ENCODE measurements around the gene RC3H1. TPM values are rescaled to one million over a fixed set of nuclear protein-coding genes. Genes with fewer than 3 reads are reported as not detected.

Gene RC3H1
- total and polyA plus RNA-seq, 9 of the 15 experiments (the other 6 are each of a cell fraction or from before 2014, with no cell fraction given), result 2.4 to 31.7 (median 12.4) TPM

DNA sequence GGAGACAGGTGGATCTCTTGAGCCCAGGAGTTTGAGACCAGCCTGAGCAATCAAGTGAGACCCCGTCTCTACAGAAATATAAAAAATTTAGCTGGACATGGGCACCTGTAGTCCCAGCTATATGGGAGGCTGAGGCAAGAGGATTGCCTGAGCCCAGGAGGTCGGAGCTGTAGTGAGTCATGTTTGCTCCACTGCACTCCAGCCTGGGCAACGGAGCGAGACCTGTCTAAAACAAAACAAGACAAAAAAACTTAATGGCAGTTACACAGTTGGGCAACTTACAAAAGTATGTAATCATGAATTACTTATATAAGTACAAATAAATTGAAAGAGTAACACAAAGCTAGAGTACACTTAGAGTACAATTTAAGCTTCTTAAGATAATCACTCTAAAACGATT lies 25.2 kb downstream of the RC3H1 start:
- DNase-seq (ENCODE audit: extremely low read depth in 1 of 4, low spot score in 3 of 4) (no peak), FAIRE-seq (no peak), ATAC-seq (no peak)
- H3K27me3 ChIP-seq (ENCODE audit: control insufficient read depth in 2 of 2, insufficient read depth in 2 of 2, low read length in 2 of 2), result no peaks in the 10 kb centered on the region
- H4K20me1 ChIP-seq (replicated peaks; ENCODE audit: control insufficient read depth, insufficient read depth, low read length), result no peaks in the 10 kb centered on the region; the same call in 1 of the 2 replicates
- H3K9me3 ChIP-seq (replicated peaks; ENCODE audit: control insufficient read depth, insufficient read depth, low read depth, low read length), result no peaks in the 10 kb centered on the region
- no peak overlapping the region for H3K9ac ChIP-seq (ENCODE audit: insufficient read depth in 1 of 2, low read depth in 2 of 2, low read length in 2 of 2)
- POLR2A ChIA-PET, result interaction anchor here (0.8 to 1.5 kb wide), 2 partner anchors 8 to 25 kb away, joined by 4 read pairs; partner anchors contain the start of gene RC3H1
- in situ Hi-C loops (cut with MboI), result no loop called here
- WGBS (ENCODE audit: insufficient coverage, low coverage, missing lambda C conversion rate), result 91% methylated on average over 5 of the region's 5 CpGs
- no peak overlapping the region for H3K27ac ChIP-seq (ENCODE audit: extremely low read depth, low read depth, low read length)
- no peak overlapping the region for H2AFZ ChIP-seq (ENCODE audit: low read depth, low read length)
- H3K4me1 ChIP-seq (replicated peaks in 1 of 2; ENCODE audit: control insufficient read depth in 2 of 2, insufficient read depth in 2 of 2, low read length in 2 of 2), result peaks cover 0 to 3% of the 10 kb centered on the region in 2 experiments; a peak in 1 of 5 replicates
- BruUV-seq (replicated peaks), result no TSS peak
- CTCF ChIA-PET (ENCODE audit: low intra/inter-chr PET ratio), result no interaction called here
- intact Hi-C loops (cut with micrococcal nuclease), result no loop called here
- H3K9me1 ChIP-seq (ENCODE audit: control insufficient read depth, insufficient read depth, low read length), result no peaks in the 10 kb centered on the region
- H3K79me2 ChIP-seq (ENCODE audit: control insufficient read depth, insufficient read depth, low read length), result peaks cover 80% of the 10 kb centered on the region
- no peak overlapping the region for H3K4me3 ChIP-seq
- TF ChIP-seq PHB (CRISPR knock-in tag; IDR thresholded peaks at IDR 0.05) (no peak), CTBP1 (IDR thresholded peaks at IDR 0.05; ENCODE audit: borderline replicate concordance) (no peak), MAFG (tag; conservative IDR thresholded peaks at IDR 0.05) (no peak)
- TF ChIP-seq, protein P1, sequence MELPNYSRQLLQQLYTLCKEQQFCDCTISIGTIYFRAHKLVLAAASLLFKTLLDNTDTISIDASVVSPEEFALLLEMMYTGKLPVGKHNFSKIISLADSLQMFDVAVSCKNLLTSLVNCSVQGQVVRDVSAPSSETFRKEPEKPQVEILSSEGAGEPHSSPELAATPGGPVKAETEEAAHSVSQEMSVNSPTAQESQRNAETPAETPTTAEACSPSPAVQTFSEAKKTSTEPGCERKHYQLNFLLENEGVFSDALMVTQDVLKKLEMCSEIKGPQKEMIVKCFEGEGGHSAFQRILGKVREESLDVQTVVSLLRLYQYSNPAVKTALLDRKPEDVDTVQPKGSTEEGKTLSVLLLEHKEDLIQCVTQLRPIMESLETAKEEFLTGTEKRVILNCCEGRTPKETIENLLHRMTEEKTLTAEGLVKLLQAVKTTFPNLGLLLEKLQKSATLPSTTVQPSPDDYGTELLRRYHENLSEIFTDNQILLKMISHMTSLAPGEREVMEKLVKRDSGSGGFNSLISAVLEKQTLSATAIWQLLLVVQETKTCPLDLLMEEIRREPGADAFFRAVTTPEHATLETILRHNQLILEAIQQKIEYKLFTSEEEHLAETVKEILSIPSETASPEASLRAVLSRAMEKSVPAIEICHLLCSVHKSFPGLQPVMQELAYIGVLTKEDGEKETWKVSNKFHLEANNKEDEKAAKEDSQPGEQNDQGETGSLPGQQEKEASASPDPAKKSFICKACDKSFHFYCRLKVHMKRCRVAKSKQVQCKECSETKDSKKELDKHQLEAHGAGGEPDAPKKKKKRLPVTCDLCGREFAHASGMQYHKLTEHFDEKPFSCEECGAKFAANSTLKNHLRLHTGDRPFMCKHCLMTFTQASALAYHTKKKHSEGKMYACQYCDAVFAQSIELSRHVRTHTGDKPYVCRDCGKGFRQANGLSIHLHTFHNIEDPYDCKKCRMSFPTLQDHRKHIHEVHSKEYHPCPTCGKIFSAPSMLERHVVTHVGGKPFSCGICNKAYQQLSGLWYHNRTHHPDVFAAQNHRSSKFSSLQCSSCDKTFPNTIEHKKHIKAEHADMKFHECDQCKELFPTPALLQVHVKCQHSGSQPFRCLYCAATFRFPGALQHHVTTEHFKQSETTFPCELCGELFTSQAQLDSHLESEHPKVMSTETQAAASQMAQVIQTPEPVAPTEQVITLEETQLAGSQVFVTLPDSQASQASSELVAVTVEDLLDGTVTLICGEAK (IDR thresholded peaks at IDR 0.05), result no peak
- TF ChIP-seq, protein P1 (CRISPR knock-in tag; IDR thresholded peaks at IDR 0.05), result no peak
- H3K4me2 ChIP-seq (ENCODE audit: insufficient read depth, low read length), result no peak overlapping the region
- peaks cover 55% of the 10 kb centered on the region for H3K36me3 ChIP-seq (ENCODE audit: control insufficient read depth, insufficient read depth, low read length)

All from K562 (cell line).